K562 (cell line): ENCODE measurements around the gene LRRC10B. TPM values are rescaled to one million over a fixed set of nuclear protein-coding genes. Genes with fewer than 3 reads are reported as not detected.

Experiments used
- ATAC-seq: fragments of 200-7000 bp; cut with Tn5 transposase; 3 replicates; pipeline ENCODE4 v1.9.1; 2020; ENCODE audit warnings: moderate library complexity
- BruUV-seq: library from RNA; stranded (reverse); fragments of 400-500 nt; replicated peaks from 2 replicates; lab custom pipeline; 2021; lab: Mats Ljungman, UMichigan
- CTCF ChIA-PET: fragments of 300-600 bp; formaldehyde crosslinking; extraction: SDS; loops from one replicate; lab custom pipeline; 2021; ENCODE audit warnings: low intra/inter-chr PET ratio; lab: Yijun Ruan, JAX
- POLR2A ChIA-PET: fragments of 300-600, 350-650 bp; sonication (Branson Sonifier 250); formaldehyde crosslinking; extraction: SDS; loops from one replicate; lab custom pipeline; 2021; ENCODE audit warnings: antibody characterized with exemption, inconsistent platforms; lab: Yijun Ruan, JAX
- DNase-seq, 4 experiments: peaks; one replicate each; pipeline versions ENCODE4 v3.0.0 to v3.0.0-alpha.2; 2011 to 2018; ENCODE audit warnings: low spot score in 3 of 4, mixed read lengths in 3 of 4; ENCODE audit errors: extremely low read depth in 1 of 4
- FAIRE-seq: peaks from 2 replicates; lab custom pipeline; 2011; peaks lifted over from hg19 to GRCh38; lab: Jason Lieb, UNC
- H2AFZ ChIP-seq: 2 replicates; pipeline ENCODE4 v1.6.0; 2011; ENCODE audit warnings: low read depth, low read length, control low read depth, inconsistent platforms
- H3K27ac ChIP-seq: fragments of 200-600 bp; 3 replicates; pipeline ENCODE4 v1.8.0; 2011; ENCODE audit warnings: low read depth, mild to moderate bottlenecking, control low read depth, inconsistent platforms, low read length, moderate library complexity, mixed read lengths; ENCODE audit errors: extremely low read depth
- H3K27me3 ChIP-seq, 2 experiments: fragments of 300-600 bp in 1 of 2; 2 replicates in 1 of 2; 3 replicates in 1 of 2; pipeline versions ENCODE4 v1.6.0 to v1.8.0; 2011; ENCODE audit warnings: inconsistent platforms in 2 of 2, low read length in 2 of 2, mild to moderate bottlenecking in 1 of 2, mixed read lengths in 1 of 2, moderate library complexity in 1 of 2; ENCODE audit not compliant: control insufficient read depth in 2 of 2, insufficient read depth in 2 of 2
- H3K36me3 ChIP-seq: fragments of 300-600 bp; 3 replicates; pipeline ENCODE4 v1.8.0; 2011; ENCODE audit warnings: mild to moderate bottlenecking, low read length, inconsistent platforms; ENCODE audit not compliant: control insufficient read depth, insufficient read depth
- H3K4me1 ChIP-seq, 2 experiments: fragments of 200-600 bp in 1 of 2; replicated peaks in 1 of 2; 2 replicates in 1 of 2; 3 replicates in 1 of 2; pipeline versions ENCODE4 v1.5.1 to v1.8.0; 2011; ENCODE audit warnings: inconsistent platforms in 2 of 2, low read length in 2 of 2, mild to moderate bottlenecking in 1 of 2, mixed read lengths in 1 of 2, moderate library complexity in 1 of 2; ENCODE audit not compliant: control insufficient read depth in 2 of 2, insufficient read depth in 2 of 2
- H3K4me2 ChIP-seq: 2 replicates; pipeline ENCODE4 v1.6.1; 2011; ENCODE audit warnings: low read length, control low read depth, inconsistent platforms, mixed read lengths; ENCODE audit not compliant: insufficient read depth
- H3K4me3 ChIP-seq: fragments of 200-600 bp; sonication (generic), shearing (Covaris generic); 2 replicates; pipeline ENCODE4 v1.5.1; 2016; ENCODE audit warnings: control low read depth, inconsistent platforms
- H3K79me2 ChIP-seq: fragments of 200-600 bp; 3 replicates; pipeline ENCODE4 v1.8.0; 2011; ENCODE audit warnings: low read length, inconsistent platforms; ENCODE audit not compliant: control insufficient read depth, insufficient read depth
- H3K9ac ChIP-seq, 2 experiments: 2 replicates each; pipeline versions ENCODE4 v1.6.0 to v1.6.1; 2011; ENCODE audit warnings: low read depth in 2 of 2, low read length in 2 of 2, control low read depth in 1 of 2, inconsistent platforms in 1 of 2, mild to moderate bottlenecking in 1 of 2, mixed read lengths in 1 of 2; ENCODE audit not compliant: insufficient read depth in 1 of 2
- H3K9me1 ChIP-seq: one replicate; pipeline ENCODE4 v1.6.0; 2011; ENCODE audit warnings: inconsistent platforms, mild to moderate bottlenecking, low read length, moderate library complexity; ENCODE audit not compliant: control insufficient read depth, insufficient read depth
- H3K9me3 ChIP-seq: replicated peaks from 2 replicates; pipeline ENCODE4 v1.5.1; 2011; ENCODE audit warnings: low read depth, low read length, inconsistent platforms; ENCODE audit not compliant: control insufficient read depth, insufficient read depth
- H4K20me1 ChIP-seq: replicated peaks from 2 replicates; pipeline ENCODE4 v1.6.1; 2011; ENCODE audit warnings: low read length, inconsistent platforms, mixed read lengths; ENCODE audit not compliant: control insufficient read depth, insufficient read depth
- CHD7 ChIP-seq: fragments of 200-600 bp; sonication (generic); IDR thresholded peaks from one replicate; pipeline ENCODE4 v1.6.1; 2012; ENCODE audit warnings: mild to moderate bottlenecking, low read depth, low read length, inconsistent platforms
- MXD1 ChIP-seq: fragments of 250-450 bp; sonication (Bioruptor Pico); IDR thresholded peaks from 2 replicates; pipeline ENCODE4 v1.8.0; 2021; ENCODE audit warnings: borderline replicate concordance, mild to moderate bottlenecking, moderate library complexity; ENCODE audit not compliant: poor library complexity, severe bottlenecking
- TEAD1 ChIP-seq, 2 experiments: fragments of 450-650 bp in 1 of 2; sonication (generic) in 1 of 2; formaldehyde crosslinking; IDR thresholded peaks; 2 replicates each; pipeline versions ENCODE4 v1.4.0 to v1.8.0; 2020 to 2022; ENCODE audit warnings: mild to moderate bottlenecking in 2 of 2, missing genetic modification reagents in 1 of 2
- TRIM28 ChIP-seq: fragments of 450-650 bp; IDR thresholded peaks from 2 replicates; pipeline ENCODE4 v1.6.1; 2017
- ZNF224 ChIP-seq: sonication (generic); formaldehyde crosslinking; IDR thresholded peaks from 2 replicates; pipeline ENCODE4 v1.8.0; 2022; ENCODE audit warnings: mild to moderate bottlenecking, missing genetic modification reagents
- ZNF395 ChIP-seq: fragments of 200-800 bp; sonication (Bioruptor generic); IDR thresholded peaks from 2 replicates; pipeline ENCODE4 v1.6.1; 2017; ENCODE audit warnings: missing genetic modification characterization, missing compliant biosample characterization
- ZNF449 ChIP-seq: fragments of 250-450 bp; sonication (Bioruptor Pico); IDR thresholded peaks from 2 replicates; pipeline ENCODE4 v1.8.0; 2022; ENCODE audit warnings: moderate library complexity, mild to moderate bottlenecking, inconsistent platforms
- WGBS: fragments of 100-300 bp; shearing (Covaris generic); methylation state at CpG from one replicate; pipeline ENCODE4 v1.1.6; 2016; ENCODE audit warnings: low coverage, mixed read lengths; ENCODE audit not compliant: insufficient coverage; ENCODE audit errors: missing lambda C conversion rate; 5-methylcytosine and 5-hydroxymethylcytosine counted together
- in situ Hi-C: fragments of 300-500 bp; cut with MboI; formaldehyde crosslinking; loops from 4 replicates; pipeline ENCODE4 v1.15.0; 2018; ENCODE audit warnings: inconsistent platforms, mixed read lengths
- intact Hi-C: fragments of 100-400 bp; cut with micrococcal nuclease; formaldehyde crosslinking; loops from 2 replicates; pipeline ENCODE4 v1.14.2; 2022
- polyA plus RNA-seq, 8 experiments: library from polyadenylated mRNA; depleted of rRNA in 4 of 8; stranded (reverse) in 5 of 8; unstranded in 3 of 8; fragments of >200 nt; fragmentation: Nextera tagmentation in 2 of 8; fragmentation: Illumina TruSeq in 1 of 8; extraction: Ambion mirVana in 2 of 8; extraction: Trizol in 1 of 8; gene quantifications; 2 replicates each; pipeline versions ENCODE4 v1.2.1 to v1.2.3, GENCODE V29; 2011 to 2014; ENCODE audit warnings: inconsistent platforms in 1 of 8, missing spikeins in 1 of 8
- total RNA-seq, 7 experiments: library from RNA; depleted of rRNA in 6 of 7; stranded (reverse); fragments of >200 nt in 6 of 7; fragmentation: Illumina TruSeq in 2 of 7; extraction: Trizol in 2 of 7; gene quantifications; 2 replicates each; pipeline versions ENCODE4 v1.2.1 to v1.2.3, GENCODE V29; 2011 to 2021; ENCODE audit warnings: low replicate concordance in 1 of 7

Gene LRRC10B
- total and polyA plus RNA-seq, 9 of the 15 experiments (the other 6 are each of a cell fraction or from before 2014, with no cell fraction given) = 0.11 TPM; not detected in 8

GRCh38 chr11:61460474-61460881 is 48.1 kb upstream of the LRRC10B start:
- FAIRE-seq = no peak
- no peak overlapping the region for H3K4me3 ChIP-seq
- H3K36me3 ChIP-seq = no peaks in the 10 kb centered on the region
- intact Hi-C loops = no loop called here
- no peak overlapping the region for H3K27ac ChIP-seq
- H3K27me3 ChIP-seq = no peaks in the 10 kb centered on the region
- BruUV-seq = no TSS peak
- H3K4me2 ChIP-seq = no peak overlapping the region
- POLR2A ChIA-PET = interaction anchor here (0.6 kb wide), 2 partner anchors 31 to 337 kb away, joined by 3 read pairs; partner anchors contain the start of genes CPSF7 and SDHAF2
- no peak overlapping the region for H3K9ac ChIP-seq
- no peaks in the 10 kb centered on the region for H3K79me2 ChIP-seq
- CTCF ChIA-PET = no interaction called here
- in situ Hi-C loops = no loop called here
- H4K20me1 ChIP-seq = no peaks in the 10 kb centered on the region
- no peak for DNase-seq
- no peaks in the 10 kb centered on the region; a peak in 1 of 5 replicates for H3K4me1 ChIP-seq
- no peak for ATAC-seq
- H3K9me3 ChIP-seq = no peaks in the 10 kb centered on the region
- H2AFZ ChIP-seq = no peak overlapping the region
- 63% methylated on average over 3 of the region's 3 CpGs for WGBS
- H3K9me1 ChIP-seq = no peaks in the 10 kb centered on the region
- TF ChIP-seq ZNF449 (CRISPR knock-in tag) (no peak), ZNF224 (no peak), MXD1 (no peak), CHD7 (no peak), TEAD1 (CRISPR knock-in tag; IDR thresholded peaks at IDR 0.05) (no peak), TRIM28 (no peak), ZNF395 (no peak)
